Cortex of kidney (tissue), 1 donor: ENCODE measurements around the gene PTPRG.

Source experiments
- DNase-seq: peaks from one replicate; lab custom pipeline; 2025; lab: John Stamatoyannopoulos, UW

The PTPRG gene

DNA sequence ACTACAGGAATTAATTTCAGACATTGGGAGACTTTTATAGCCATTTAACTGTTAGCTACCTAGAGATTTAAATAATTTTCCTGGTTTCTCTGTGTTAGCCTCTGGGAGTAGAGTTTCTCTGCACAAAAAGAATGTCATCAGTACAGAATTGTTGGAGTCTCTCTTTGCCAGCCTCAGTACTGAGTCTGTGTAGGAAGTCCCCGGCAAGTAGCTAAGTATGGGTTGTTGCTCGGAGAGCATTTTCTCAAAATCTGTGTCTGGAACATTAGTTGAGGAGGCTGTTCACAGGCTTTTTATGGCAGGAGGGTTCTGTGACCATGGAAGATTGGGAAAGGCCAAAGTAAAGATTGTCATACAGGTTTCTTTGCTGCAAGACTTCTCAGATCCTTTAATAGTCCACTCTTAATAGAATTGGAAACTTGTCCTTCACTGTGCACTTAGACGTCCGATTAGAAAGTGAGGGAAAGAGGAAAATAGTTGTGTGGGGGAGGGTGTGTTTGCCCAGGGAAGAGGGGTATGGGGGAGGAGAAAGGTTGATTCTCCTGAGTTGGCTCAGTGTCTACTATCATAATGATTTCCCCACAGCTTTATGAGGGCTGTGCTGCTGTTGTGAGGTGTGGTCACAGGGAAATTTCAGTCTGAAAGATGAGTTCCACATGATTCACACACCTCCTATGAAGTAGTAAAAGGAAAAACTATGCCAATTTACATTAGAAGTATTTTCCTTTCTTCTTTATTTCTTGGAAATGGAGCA lies 207.1 kb downstream of the PTPRG start:
- no peak for DNase-seq

- no peak for DNase-seq
Measured at GRCh38 chr3:61769266-61769990, 208.1 kb downstream of the PTPRG start.

GRCh38 chr3:61771976-61772375 lies 210.6 kb downstream of the PTPRG start:
- no peak for DNase-seq

- no peak for DNase-seq
Measured at GRCh38 chr3:61772456-61772855, 211.1 kb downstream of the PTPRG start.

- no peak for DNase-seq
Measured at GRCh38 chr3:61774279-61774890, 213.0 kb downstream of the PTPRG start.

DNA sequence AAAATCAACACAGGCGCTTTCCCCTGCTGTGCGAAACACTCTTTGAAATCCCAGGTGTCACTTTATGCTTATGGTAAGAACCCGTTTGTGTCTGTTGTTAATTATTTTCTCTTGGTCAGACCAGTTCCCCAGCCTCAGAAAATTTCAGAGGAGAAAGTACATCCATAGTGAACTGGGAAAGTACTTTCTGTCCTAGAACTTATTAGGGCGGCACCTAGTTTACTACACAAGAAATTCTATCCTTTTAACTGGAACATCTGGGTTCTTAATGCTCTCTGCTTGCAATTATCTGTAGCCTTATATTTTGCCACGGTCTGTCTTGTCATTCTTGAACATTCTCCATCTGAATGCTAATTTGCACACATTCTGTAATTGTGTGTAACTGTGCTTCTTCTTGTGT lies 215.0 kb downstream of the PTPRG start:
- no peak for DNase-seq

DNA sequence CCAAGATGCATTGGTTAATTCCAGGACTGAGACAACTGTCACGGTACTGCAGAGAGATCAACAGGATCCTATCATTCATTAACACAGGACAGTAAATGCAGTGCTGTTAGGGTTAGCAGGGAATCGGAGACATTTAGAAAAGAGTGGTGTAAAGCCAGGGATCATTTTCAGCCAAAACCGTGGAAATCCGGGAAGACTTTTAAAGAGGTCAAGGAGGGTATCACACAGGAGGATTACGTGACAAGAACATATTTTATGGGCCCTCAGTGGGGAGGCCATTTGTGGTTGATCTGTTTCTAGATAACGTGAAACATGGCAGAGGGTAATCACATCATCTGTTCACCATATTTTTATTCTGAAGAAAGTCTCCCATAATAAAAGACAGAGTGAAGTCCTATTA lies 216.1 kb downstream of the PTPRG start:
- no peak for DNase-seq

DNA sequence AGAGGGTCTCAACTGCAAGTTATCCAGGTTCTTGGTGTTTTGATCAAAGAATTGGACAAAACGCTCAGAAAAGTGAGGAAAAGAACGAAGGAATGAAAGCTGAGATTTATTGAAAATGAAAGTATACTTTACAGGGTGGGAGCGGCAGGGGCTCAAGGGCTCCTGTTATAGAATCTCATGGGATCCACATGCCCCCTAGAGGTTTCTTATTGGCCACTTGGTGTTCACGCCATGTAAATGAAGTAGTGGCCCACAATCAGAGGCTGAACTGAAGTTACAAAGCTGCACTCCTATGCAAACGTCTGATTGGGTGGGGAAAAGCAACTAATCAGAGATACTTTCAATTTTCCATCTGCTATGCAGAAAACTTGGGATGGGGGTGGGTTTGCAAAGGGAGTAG lies 216.7 kb downstream of the PTPRG start:
- no peak for DNase-seq

GRCh38 chr3:61780016-61780415 lies 218.6 kb downstream of the PTPRG start:
- DNase-seq: no peak

DNA sequence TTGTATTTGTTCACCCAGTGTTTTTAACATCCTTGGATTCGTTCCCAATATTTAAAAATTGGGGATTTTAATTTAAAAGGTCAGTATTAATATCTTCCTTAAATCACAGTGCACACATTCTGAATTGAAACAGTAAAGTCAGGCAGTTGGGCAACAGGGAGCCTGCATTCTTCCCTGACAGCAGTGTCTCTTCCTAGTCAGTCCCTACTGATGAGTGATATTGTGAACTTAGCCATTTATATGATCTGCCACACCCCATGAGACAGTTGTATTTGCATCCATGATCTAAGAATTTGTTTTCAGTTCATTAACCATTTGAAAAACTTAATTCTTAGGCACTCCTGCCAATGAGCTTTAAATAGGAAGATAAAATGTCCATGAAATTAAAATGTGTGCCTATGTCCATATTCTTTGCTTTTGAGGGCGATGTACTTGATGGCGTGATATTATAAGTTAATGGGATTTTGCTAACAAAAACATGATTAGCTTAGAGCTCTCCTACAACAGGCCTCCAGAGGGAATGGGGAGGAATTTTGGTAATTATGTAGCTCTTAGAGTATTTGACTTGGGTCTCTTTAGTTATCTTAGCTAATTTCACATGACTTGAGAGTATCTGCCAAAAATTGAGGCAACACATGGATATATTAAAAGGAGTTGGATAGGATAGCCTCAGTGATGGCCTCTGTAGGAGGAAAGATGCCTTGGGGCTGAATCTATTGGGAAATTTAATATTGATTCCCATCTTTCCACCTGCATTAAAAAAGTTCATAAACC lies 219.3 kb downstream of the PTPRG start:
- no peak for DNase-seq

DNA sequence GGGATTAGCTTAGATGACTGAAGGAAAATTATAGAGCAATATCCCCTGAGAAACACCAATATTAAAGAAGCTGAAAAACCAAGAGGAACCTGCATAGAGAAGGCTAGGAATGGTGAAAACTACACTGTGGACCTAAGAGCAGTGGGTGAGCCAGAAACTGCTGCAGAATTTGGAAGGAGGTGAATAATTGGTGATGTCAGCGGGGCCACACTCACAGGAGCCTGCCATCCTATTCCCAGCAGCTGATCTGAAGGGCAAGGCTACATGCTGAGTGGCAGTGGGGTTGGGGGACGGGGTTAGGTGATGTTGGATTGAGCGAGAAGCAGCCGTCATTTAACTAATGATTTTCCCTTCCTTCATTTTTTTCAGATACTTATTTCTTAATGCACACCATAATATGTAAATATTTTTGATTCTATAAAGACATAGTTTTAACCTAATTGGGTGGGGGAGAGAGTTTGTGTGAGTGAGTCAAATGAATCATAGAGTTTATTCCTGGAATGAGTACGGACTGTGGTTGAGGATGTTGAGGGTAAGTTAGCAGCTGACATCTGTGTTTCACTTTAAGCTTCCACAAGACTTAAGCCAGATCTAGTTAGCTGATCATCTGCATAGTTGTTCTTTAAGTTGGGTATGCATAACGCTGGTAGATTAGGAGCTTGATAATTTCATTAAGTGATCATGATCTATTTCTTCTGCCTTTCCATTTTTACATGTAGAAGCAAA lies 222.8 kb downstream of the PTPRG start:
- DNase-seq: no peak

- DNase-seq: no peak
Measured at GRCh38 chr3:61788623-61789507, 227.5 kb downstream of the PTPRG start.

DNA sequence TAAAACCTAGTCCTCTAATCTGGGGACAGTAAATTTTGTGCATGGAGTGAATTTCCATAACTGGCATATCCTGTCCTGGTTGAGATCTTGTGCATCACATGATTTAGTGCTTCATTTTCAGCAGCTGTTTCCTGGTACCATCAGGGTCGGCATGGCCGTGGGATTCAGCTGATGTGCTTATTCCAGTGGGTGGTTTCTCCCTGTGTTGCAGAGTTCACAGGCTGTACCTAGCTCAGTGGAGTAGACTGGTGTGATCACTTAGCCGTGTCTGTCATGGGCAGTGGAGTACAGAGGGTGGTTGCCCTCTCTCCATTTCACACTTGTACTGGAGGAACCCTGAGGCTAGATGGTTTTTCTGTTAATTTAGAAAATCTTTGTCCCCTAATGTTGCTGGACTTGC lies 228.5 kb downstream of the PTPRG start:
- DNase-seq: no peak

DNA sequence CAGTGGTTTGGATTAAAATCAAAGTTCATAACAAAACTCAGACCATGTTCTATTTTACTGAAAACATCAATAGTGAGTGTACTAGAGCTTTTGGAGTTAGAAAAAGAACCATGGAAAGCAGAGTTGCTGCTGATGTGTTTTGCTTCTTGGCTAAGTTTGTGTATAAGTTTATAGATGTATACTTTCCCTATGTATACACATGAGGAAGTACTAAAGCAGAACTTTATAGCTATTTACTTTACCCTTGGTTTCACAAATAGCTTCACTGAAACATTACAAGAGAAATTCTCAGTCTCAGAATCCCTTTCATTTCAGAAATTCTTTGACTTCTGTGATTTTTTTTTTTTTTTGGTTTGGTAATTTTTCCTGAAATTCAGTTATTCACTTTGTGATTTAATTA lies 229.0 kb downstream of the PTPRG start:
- no peak for DNase-seq

DNA sequence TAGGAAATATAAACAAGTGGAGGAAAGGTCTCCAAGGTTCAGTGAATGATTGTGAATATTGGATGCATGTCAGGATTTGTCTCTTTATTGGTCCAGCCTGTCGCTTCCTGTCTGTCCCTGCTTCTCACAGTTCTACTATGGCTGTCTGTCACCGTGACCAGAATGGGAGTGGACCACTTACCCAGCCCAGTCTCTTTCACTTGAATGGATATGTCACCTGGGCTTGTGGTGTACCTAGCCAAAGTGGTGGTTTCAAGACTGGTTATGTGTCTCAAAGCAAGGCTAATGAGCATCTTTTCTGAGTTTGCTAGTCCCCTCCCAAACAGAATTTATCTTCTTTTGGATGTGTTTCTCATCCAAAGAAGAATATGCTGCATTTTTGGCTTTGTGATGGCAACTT lies 231.7 kb downstream of the PTPRG start:
- no peak for DNase-seq

DNA sequence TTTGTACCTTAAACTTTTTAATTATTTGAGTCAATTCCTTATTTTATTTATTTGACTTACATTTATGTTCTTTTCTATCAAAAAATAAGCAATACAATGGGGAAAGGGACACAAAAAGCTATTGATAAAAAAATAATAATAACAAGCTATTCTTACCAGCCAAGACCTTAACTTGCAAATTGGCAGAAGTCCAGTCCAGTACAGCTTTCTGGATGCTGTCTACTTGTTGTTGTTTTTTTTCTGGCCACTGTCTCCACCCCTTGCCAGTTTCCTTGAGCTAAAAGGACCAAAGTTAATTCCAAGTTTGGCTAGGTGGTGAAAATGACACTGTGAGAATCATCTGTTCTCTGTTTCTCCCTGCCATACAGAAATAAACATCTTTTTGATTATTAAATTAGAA lies 232.2 kb downstream of the PTPRG start:
- DNase-seq: no peak

DNA sequence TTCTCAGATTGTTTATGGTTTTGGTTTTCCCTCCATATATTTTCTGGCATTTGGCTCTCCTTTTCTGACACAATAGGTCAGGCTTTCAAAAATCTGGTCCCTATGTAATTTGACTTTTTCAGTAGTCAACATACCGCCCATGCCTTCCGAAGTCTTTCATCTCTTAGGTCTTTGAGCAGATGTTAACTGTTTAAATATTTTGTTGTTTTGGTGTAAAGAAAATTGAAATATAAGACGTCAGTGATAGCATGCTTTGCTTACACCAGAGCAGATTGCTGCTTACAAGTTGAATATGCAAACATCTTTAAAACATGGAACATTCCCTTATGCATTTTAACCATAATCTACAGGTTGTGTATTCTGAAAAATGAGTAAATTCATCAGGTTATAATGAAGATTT lies 233.0 kb downstream of the PTPRG start:
- DNase-seq: no peak

- DNase-seq: no peak
Measured at GRCh38 chr3:61794961-61795360, 233.6 kb downstream of the PTPRG start.

DNA sequence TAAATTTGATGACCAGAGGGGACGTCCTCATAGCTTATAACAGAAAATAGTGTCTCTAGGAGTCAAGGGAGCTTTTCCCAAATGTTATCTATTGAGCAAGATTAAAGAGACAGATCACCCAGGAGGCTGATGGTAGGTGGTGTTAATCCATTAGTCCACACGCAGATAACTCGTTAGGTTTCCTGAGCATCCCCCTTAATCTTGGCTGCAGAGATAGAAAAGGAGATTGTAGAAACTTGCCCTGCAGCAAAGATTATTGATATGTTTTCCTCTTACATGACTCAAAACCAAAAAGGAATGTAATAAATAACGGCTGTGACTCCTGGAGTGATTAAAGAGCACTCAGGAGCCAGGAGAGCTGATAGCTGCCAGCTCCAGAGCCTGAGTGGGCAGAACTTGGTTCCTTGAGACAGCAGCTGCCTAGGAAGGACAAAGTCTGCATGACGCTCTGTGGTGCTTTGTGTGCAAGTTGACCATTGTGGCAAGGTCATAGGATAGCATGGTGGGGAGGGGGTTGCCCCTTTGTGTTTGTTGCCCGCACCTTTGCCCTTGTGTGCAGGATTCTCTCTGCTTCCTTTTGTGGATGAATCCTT lies 234.8 kb downstream of the PTPRG start:
- DNase-seq: no peak

- DNase-seq: no peak
Measured at GRCh38 chr3:61796911-61797310, 235.5 kb downstream of the PTPRG start.
